AG10803 (cell line): Measurements from ENCODE around the gene SULT1A1.

Source experiments
- DNase-seq: peaks from one replicate; pipeline ENCODE4 v3.0.0; 2010; ENCODE audit warnings: low read depth
- H3K4me3 ChIP-seq: 2 replicates; pipeline ENCODE4 v1.5.1; 2011; ENCODE audit warnings: mild to moderate bottlenecking, low read length, control low read depth
- CTCF ChIP-seq: conservative IDR thresholded peaks from 2 replicates; pipeline ENCODE4 v1.5.1; 2011; ENCODE audit warnings: mild to moderate bottlenecking, low read length, control low read depth, inconsistent platforms

The SULT1A1 gene

DNA sequence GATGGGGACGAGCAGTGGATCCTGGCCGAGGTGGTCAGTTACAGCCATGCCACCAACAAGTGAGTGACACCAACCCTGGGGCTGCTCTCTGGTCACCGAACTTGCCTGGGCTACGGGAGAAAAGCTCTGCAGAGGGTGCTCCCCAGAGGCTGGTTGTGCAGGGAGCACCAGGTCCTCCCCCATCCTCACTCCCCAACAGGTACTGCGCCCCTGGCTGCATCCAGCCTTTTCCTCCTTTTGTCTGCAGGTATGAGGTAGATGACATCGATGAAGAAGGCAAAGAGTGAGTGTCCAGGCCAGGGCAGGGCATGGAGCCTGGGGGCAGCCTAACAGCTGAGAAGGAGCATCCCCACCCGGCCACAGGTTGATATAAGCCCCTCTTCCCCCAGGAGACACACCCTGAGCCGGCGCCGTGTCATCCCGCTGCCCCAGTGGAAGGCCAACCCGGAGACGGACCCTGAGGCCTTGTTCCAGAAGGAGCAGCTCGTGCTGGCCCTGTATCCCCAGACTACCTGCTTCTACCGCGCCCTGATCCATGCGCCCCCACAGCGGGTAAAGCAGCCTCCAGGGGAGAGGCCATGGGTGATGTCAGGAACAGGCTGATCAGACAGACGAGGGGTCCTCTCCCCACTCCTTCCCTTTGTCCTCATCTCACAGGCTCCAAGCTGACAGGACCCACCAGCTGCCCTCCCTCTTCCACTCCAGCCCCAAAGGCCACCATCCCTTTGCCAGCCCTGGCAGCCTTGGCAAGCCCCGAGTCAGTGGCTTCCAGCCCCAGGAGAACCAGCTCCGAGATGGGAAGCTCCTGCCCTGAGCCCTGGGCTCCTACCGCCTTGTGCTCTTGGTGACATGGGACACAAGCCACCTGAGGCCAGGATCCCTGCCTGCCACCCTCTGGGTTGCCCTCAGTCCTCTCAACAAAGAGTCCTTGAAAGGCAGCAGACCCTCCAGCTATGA is 19.2 kb downstream of the SULT1A1 start:
- no peak for TF ChIP-seq CTCF
- no peak for DNase-seq
- no peak overlapping the region for H3K4me3 ChIP-seq

GRCh38 chr16:28589930-28590329 is 19.9 kb downstream of the SULT1A1 start:
- no peak for DNase-seq
- TF ChIP-seq CTCF, result no peak

GRCh38 chr16:28589069-28589468 is 20.8 kb downstream of the SULT1A1 start:
- DNase-seq, result no peak
- TF ChIP-seq CTCF, result no peak
- no peak overlapping the region for H3K4me3 ChIP-seq

More at GRCh38 chr16:28589930-28590329, 19.9 kb downstream of the SULT1A1 start:
- H3K4me3 ChIP-seq, result no peak overlapping the region

DNA sequence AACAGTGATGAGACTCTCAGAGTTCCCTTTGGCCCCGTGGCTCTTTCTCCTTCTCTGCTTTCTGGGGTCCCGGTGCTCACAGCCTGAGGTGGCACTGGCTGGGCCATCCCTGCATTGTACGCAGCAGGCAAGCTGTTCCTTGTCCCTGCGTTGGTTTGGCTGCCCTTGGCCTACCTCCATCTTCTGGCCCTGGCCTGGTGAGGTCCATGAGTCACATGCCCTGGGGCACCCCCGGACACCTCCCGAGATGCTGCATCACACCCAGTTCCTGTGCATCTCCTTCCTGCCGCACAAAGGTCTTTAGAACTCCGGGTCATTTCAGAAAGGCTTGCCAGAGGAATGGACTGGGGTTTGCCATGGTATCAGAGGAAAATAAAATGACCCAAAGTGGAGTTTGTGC is 22.5 kb downstream of the SULT1A1 start:
- no peak for DNase-seq
- no peak overlapping the region for H3K4me3 ChIP-seq
- no peak for TF ChIP-seq CTCF

GRCh38 chr16:28586466-28586865 is 23.4 kb downstream of the SULT1A1 start:
- TF ChIP-seq CTCF, result no peak
- no peak for DNase-seq
- no peak overlapping the region for H3K4me3 ChIP-seq

DNA sequence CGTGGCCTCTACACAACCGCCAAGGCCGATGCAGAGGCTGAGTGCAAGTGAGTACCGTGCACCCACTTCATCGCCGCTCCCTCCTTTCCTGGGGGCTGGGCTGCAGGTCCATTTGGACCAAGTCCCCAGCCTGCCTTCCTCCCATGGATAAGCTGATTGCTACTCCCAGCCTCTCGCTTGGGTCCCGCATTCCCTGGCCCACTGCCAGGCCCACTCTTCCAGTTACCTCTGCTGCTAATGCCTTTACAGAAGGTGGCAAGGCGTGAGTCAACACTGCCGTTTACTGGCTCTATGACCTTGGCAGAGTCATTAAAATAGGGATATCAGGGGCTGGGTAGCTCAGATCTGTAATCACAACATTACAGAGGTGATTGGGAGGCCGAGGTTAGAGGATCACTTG is 24.2 kb downstream of the SULT1A1 start:
- no peak for DNase-seq
- no peak overlapping the region for H3K4me3 ChIP-seq
- no peak for TF ChIP-seq CTCF

GRCh38 chr16:28580726-28581315 is 29.0 kb downstream of the SULT1A1 start:
- H3K4me3 ChIP-seq, result no peak overlapping the region
- TF ChIP-seq CTCF, result no peak

More at GRCh38 chr16:28580726-28581315, 29.0 kb downstream of the SULT1A1 start:
- no peak for DNase-seq
